Measurements from ENCODE around the gene ABCC10. TPM values are rescaled to one million over a fixed set of nuclear protein-coding genes. Genes with fewer than 3 reads are reported as not detected.

ABCC10 gene
- total and polyA plus RNA-seq, 12 donors = 7.1 to 44.3 (median 10.9) TPM

DNA sequence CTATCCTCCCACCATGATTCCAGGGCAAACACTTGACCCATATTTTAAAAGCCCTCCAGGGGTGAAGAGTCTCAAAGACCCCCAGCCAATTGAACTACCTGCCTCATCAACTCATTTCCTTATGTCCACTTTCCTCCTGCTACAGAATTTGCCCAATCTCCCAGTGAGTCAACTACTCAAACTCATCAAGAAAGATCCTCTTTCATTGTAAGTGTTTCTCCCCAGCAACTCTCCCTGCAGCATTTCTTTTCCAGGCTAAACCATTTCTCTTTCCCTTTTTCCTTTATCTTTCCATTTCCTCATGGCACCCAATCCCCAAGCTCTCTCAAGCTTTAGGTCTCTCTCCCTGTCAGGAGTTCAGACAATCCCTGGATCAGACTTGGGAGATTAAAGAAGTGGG is 26.5 kb downstream of the ABCC10 start:
- intact Hi-C loops (cut with DNase I) = loop anchor here (1.0 to 5.0 kb wide), 8 partner anchors 39 to 53 kb away; no protein-coding TSS in a partner anchor
- Histone ChIP-seq H3K27ac (no peak overlapping the region), H3K27me3 (peaks cover 0 to 43% (median 12%) of the 10 kb centered on the region in 7 donors), H3K36me3 (peaks cover 0 to 47% (median 11%) of the 10 kb centered on the region in 9 donors), H3K4me1 (peaks cover 0 to 28% (median 12%) of the 10 kb centered on the region in 9 donors), H3K9me3 (no peaks in the 10 kb centered on the region), H3K4me3 (no peak overlapping the region)
- no peak for DNase-seq
- TF ChIP-seq, protein P1, sequence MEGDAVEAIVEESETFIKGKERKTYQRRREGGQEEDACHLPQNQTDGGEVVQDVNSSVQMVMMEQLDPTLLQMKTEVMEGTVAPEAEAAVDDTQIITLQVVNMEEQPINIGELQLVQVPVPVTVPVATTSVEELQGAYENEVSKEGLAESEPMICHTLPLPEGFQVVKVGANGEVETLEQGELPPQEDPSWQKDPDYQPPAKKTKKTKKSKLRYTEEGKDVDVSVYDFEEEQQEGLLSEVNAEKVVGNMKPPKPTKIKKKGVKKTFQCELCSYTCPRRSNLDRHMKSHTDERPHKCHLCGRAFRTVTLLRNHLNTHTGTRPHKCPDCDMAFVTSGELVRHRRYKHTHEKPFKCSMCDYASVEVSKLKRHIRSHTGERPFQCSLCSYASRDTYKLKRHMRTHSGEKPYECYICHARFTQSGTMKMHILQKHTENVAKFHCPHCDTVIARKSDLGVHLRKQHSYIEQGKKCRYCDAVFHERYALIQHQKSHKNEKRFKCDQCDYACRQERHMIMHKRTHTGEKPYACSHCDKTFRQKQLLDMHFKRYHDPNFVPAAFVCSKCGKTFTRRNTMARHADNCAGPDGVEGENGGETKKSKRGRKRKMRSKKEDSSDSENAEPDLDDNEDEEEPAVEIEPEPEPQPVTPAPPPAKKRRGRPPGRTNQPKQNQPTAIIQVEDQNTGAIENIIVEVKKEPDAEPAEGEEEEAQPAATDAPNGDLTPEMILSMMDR (IDR thresholded peaks at IDR 0.05) = no peak
- no peak for ATAC-seq

DNA sequence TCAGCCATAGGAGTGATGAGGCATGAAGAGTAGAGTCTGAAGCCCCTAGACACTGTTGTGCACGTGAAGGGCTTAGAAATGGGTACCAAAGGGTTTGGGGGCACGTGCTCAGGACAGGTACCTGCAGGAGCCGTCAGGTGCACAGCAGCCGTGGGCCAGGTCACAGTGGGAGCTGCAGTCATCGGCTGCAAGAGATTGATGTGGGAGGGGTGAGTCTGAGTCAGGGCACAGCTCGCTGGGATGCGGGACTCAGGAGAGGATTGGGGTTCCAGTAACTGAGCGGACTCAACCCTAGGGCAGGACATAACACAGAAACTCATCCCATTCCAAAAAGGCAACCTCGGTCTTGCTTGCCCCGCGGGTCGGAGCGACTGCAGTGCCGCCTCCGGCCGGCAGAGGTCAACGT is 27.0 kb downstream of the ABCC10 start:
- Histone ChIP-seq H3K4me3 (peak overlapping the region in 9 of 10 donors; percentile 28 to 60 (median 56)), H3K4me1 (peaks cover 0 to 28% (median 12%) of the 10 kb centered on the region in 9 donors), H3K9me3 (no peaks in the 10 kb centered on the region), H3K27ac (no peak overlapping the region), H3K27me3 (peaks cover 0 to 48% (median 12%) of the 10 kb centered on the region in 7 donors), H3K36me3 (peaks cover 0 to 42% (median 11%) of the 10 kb centered on the region in 9 donors)
- intact Hi-C loops (cut with DNase I) = loop anchor here in 9 of 10 donors (1.0 to 5.0 kb wide), 8 partner anchors 39 to 53 kb away; no protein-coding TSS in a partner anchor
- no peak for DNase-seq
- TF ChIP-seq, protein P1 (IDR thresholded peaks at IDR 0.05) = peak; percentile 93 to 98 (median 97)
- 16 to 17% methylated on average over 17 of the region's 17 CpGs for WGBS, 2 donors
- ATAC-seq = peak in 3 of 8 donors; percentile 4 to 9 (median 4)

DNA sequence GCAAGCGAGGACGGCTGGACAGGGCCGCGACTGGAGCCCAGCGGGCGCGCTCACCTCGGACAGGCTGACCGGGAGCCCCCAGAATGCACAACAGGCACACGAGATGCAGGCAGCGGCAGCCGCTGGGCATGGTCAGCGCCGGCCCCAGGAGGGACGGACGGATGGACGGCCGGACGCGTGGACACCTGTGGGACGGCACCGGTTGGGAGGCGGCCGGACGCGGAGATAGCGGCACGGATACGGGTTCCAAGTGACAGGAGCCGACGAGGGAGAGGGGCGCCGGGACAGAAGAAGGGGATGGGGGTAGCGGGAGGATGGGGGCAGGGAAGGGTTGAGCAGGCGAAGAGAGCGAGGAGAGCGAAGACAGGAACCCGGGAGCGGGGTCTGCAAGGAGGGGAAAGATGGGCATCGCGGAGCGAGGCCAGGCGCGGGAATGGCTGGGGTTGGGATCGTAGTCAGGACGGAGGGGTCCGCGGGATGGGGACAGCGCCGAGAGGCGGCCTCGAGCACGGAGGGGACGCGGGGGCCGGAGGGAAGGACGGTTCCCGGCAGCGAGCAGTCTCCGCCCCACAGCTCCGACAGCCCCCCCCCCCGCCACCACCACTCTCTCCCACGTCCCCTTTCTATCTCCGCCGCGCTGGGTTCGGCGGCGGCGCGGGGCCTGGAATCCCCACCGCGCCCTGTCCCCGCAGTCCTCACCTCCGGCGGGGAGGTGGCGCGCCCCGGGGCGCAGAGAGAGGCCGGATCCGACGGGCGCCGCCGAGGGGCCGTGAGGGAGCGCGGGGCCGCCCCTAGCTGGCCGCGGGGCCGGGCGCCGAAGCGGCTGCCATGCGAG is 27.6 kb downstream of the ABCC10 start:
- Histone ChIP-seq H3K27me3 (peaks cover 0 to 53% (median 12%) of the 10 kb centered on the region in 7 donors), H3K36me3 (peaks cover 0 to 36% (median 9%) of the 10 kb centered on the region in 9 donors), H3K9me3 (no peaks in the 10 kb centered on the region), H3K27ac (peak overlapping the region in 2 of 10 donors; percentile 13 to 62), H3K4me3 (peak overlapping the region; percentile 28 to 60 (median 56)), H3K4me1 (peaks cover 0 to 22% (median 12%) of the 10 kb centered on the region in 9 donors)
- ATAC-seq (peak; percentile 86 to 92 (median 90)), DNase-seq (peak; percentile 85 to 87)
- TF ChIP-seq, protein P1 (IDR thresholded peaks at IDR 0.05) = peak in 3 of 9 donors; percentile 2 to 32 (median 3)
- 0 to 2% methylated on average over 74 to 97 of the region's 97 CpGs for WGBS, 2 donors
- intact Hi-C loops (cut with DNase I) = loop anchor here in 9 of 10 donors (1.0 to 5.0 kb wide), 8 partner anchors 38 to 52 kb away; no protein-coding TSS in a partner anchor

Data from heart right ventricle (tissue), 16 donors.